A673 (cell line): ENCODE data around the gene SEC14L6. TPM values are rescaled to one million over a fixed set of nuclear protein-coding genes. Genes with fewer than 3 reads are reported as not detected.
"Not testable (repeated sequence)": the region's sequence is repeated elsewhere in the genome, so short reads cannot be mapped to it uniquely, and the experiment has no call there.

Experiments
- BruUV-seq: library from RNA; stranded (reverse); fragments of 400-500 nt; replicated peaks from 2 replicates; lab custom pipeline; 2021; lab: Mats Ljungman, UMichigan
- CTCF ChIA-PET: fragments of 300-600 bp; sonication (Branson Sonifier 250); formaldehyde crosslinking; loops from one replicate; lab custom pipeline; 2022; ENCODE audit warnings: antibody characterized with exemption; lab: Charles Lee
- POLR2A ChIA-PET: fragments of 300-600 bp; sonication (Branson Sonifier 250); formaldehyde crosslinking; loops from one replicate; lab custom pipeline; 2022; ENCODE audit warnings: antibody characterized with exemption; ENCODE audit not compliant: low non-redundant PET; lab: Charles Lee
- DNase-seq: peaks from one replicate; pipeline ENCODE4 v3.0.0-alpha.2; 2015; ENCODE audit warnings: low spot score
- H3K27ac ChIP-seq: fragments of 200-600 bp; sonication (generic); 2 replicates; pipeline ENCODE4 v1.5.1; 2016; ENCODE audit warnings: mixed run types, low read depth, mild to moderate bottlenecking, mixed read lengths, antibody characterized with exemption, low read length; ENCODE audit not compliant: poor library complexity, severe bottlenecking
- H3K27me3 ChIP-seq: fragments of 200-600 bp; sonication (generic); replicated peaks from 2 replicates; pipeline ENCODE4 v1.6.1; 2017; ENCODE audit warnings: mixed run types, low read depth, mild to moderate bottlenecking, mixed read lengths, antibody characterized with exemption, low read length; ENCODE audit not compliant: insufficient read depth, poor library complexity
- H3K36me3 ChIP-seq: fragments of 200-600 bp; sonication (generic); 2 replicates; pipeline ENCODE4 v1.6.1; 2016; ENCODE audit warnings: mixed run types, mild to moderate bottlenecking, mixed read lengths, antibody characterized with exemption, low read length; ENCODE audit not compliant: insufficient read depth, poor library complexity, severe bottlenecking
- H3K4me1 ChIP-seq: fragments of 200-600 bp; sonication (generic); 2 replicates; pipeline ENCODE4 v1.6.1; 2017; ENCODE audit warnings: mixed run types, mild to moderate bottlenecking, mixed read lengths, antibody characterized with exemption, low read length; ENCODE audit not compliant: insufficient read depth, poor library complexity, severe bottlenecking
- H3K4me3 ChIP-seq: fragments of 200-600 bp; sonication (generic); 2 replicates; pipeline ENCODE4 v1.5.1; 2016; ENCODE audit warnings: low read depth, mixed run types, mild to moderate bottlenecking, mixed read lengths, low read length; ENCODE audit not compliant: poor library complexity, severe bottlenecking
- H3K9me3 ChIP-seq: fragments of 200-600 bp; sonication (generic); 2 replicates; pipeline ENCODE4 v1.6.1; 2016; ENCODE audit warnings: mixed run types, low read depth, mild to moderate bottlenecking, mixed read lengths, antibody characterized with exemption, low read length; ENCODE audit not compliant: poor library complexity, severe bottlenecking
- CTCF ChIP-seq: fragments of 300-800, 200-600 bp; sonication (generic); conservative IDR thresholded peaks from 2 replicates; pipeline ENCODE4 v1.5.1; 2017; ENCODE audit warnings: low read depth, mild to moderate bottlenecking, antibody characterized with exemption, low read length, moderate library complexity, mixed read lengths
- EZH2 ChIP-seq: fragments of 200-600 bp; sonication (generic); IDR thresholded peaks from 2 replicates; pipeline ENCODE4 v1.6.1; 2017; ENCODE audit warnings: borderline replicate concordance, low read depth, mild to moderate bottlenecking, mixed read lengths, antibody characterized with exemption, low read length; ENCODE audit not compliant: poor library complexity, severe bottlenecking
- intact Hi-C: fragments of 100-400 bp; cut with micrococcal nuclease; formaldehyde crosslinking; loops from one replicate; pipeline ENCODE4 v1.10.0; 2022; ENCODE audit not compliant: unreplicated experiment
- total RNA-seq: library from RNA; stranded (reverse); gene quantifications from 2 replicates; pipeline ENCODE4 v1.2.3, GENCODE V29; 2021

The SEC14L6 gene
- total RNA-seq, 1 experiment from 2014 or later = not detected

- H3K27me3 ChIP-seq = no peaks in the 10 kb centered on the region
- POLR2A ChIA-PET = no interaction called here
- peak; percentile 32 for DNase-seq
- no TSS peak for BruUV-seq
- CTCF ChIA-PET = no interaction called here
- no peak overlapping the region for H3K27ac ChIP-seq
- H3K4me3 ChIP-seq = no peak overlapping the region
- H3K4me1 ChIP-seq = no peaks in the 10 kb centered on the region
- intact Hi-C loops = no loop called here
- no peaks in the 10 kb centered on the region for H3K9me3 ChIP-seq
- no peaks in the 10 kb centered on the region for H3K36me3 ChIP-seq
- TF ChIP-seq CTCF (no peak), EZH2 (no peak)
Measured at GRCh38 chr22:30568137-30568805, 21.7 kb upstream of the SEC14L6 start.

- DNase-seq, BruUV-seq, H3K36me3 ChIP-seq, H3K9me3 ChIP-seq, H3K27me3 ChIP-seq, CTCF ChIA-PET, H3K4me3 ChIP-seq, intact Hi-C loops, H3K27ac ChIP-seq, H3K4me1 ChIP-seq, POLR2A ChIA-PET: not testable (repeated sequence)
Measured at GRCh38 chr22:30567277-30567676, 20.7 kb upstream of the SEC14L6 start.

GRCh38 chr22:30566125-30566524 lies 19.6 kb upstream of the SEC14L6 start:
- H3K9me3 ChIP-seq = no peaks in the 10 kb centered on the region
- no peak for DNase-seq
- BruUV-seq = no TSS peak
- intact Hi-C loops = no loop called here
- H3K36me3 ChIP-seq = no peaks in the 10 kb centered on the region
- POLR2A ChIA-PET = no interaction called here
- H3K4me1 ChIP-seq = no peaks in the 10 kb centered on the region
- H3K27me3 ChIP-seq = no peaks in the 10 kb centered on the region
- TF ChIP-seq CTCF = no peak
- TF ChIP-seq EZH2 = no peak
- no peak overlapping the region for H3K27ac ChIP-seq
- CTCF ChIA-PET = no interaction called here
- H3K4me3 ChIP-seq = no peak overlapping the region

DNA sequence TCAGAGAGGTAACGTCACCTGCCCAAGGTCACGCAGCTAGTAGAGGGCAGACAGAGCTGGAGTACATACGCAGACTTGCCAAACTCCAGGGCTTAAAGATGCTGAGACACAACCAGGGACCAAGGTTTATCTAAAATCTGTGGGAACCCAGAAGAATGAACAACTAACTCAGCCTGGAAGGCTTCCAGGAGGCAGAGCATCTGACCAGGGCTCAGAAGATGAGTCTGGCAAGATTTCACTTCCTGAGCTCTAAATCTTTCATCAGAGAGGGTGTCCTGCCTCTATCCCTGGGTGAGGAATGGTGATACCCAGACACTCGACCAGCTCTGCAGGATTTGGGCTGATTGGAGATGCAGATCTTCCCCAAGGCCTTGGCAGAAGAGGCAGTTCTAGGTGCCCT lies 18.8 kb upstream of the SEC14L6 start:
- BruUV-seq = no TSS peak
- Histone ChIP-seq H3K4me3 (no peak overlapping the region), H3K27me3 (no peaks in the 10 kb centered on the region), H3K4me1 (no peaks in the 10 kb centered on the region), H3K9me3 (no peaks in the 10 kb centered on the region), H3K27ac (no peak overlapping the region), H3K36me3 (no peaks in the 10 kb centered on the region)
- intact Hi-C loops = no loop called here
- TF ChIP-seq EZH2 = no peak
- no peak for TF ChIP-seq CTCF
- ChIA-PET POLR2A (no interaction called here), CTCF (no interaction called here)
- DNase-seq = no peak
